SU-DHL-6 (cell line): Measurements from ENCODE around the gene CHCHD3.

ENCODE experiments used
- H2AFZ ChIP-seq: fragments of 200-600 bp; sonication (generic); 2 replicates; pipeline ENCODE4 v1.6.1; 2014; ENCODE audit warnings: low read depth, mild to moderate bottlenecking, moderate library complexity, mixed read lengths, antibody characterized with exemption, low read length; ENCODE audit not compliant: severe bottlenecking
- H3F3A ChIP-seq: fragments of 200-600 bp; shearing (Covaris generic); 2 replicates; pipeline ENCODE4 v1.6.0; 2016; ENCODE audit warnings: antibody characterized with exemption, mild to moderate bottlenecking; ENCODE audit not compliant: insufficient read depth
- H3K27ac ChIP-seq: fragments of 200-600 bp; sonication (generic); 2 replicates; pipeline ENCODE4 v1.5.1; 2016; ENCODE audit warnings: low read depth, mild to moderate bottlenecking, low read length, moderate library complexity, mixed read lengths
- H3K27me3 ChIP-seq: fragments of 200-600 bp; sonication (generic), shearing (Covaris generic); 2 replicates; pipeline ENCODE4 v1.6.0; 2014; ENCODE audit warnings: mild to moderate bottlenecking, low read length
- H3K36me3 ChIP-seq: fragments of 200-600 bp; sonication (generic); 2 replicates; pipeline ENCODE4 v1.6.1; 2014; ENCODE audit warnings: mild to moderate bottlenecking, low read length, mixed read lengths
- H3K4me2 ChIP-seq: fragments of 300-600, 200-600 bp; shearing (Covaris generic), sonication (generic); 2 replicates; pipeline ENCODE4 v1.6.0; 2014; ENCODE audit warnings: low read length, low read depth, mild to moderate bottlenecking; ENCODE audit not compliant: poor library complexity, severe bottlenecking
- H3K4me3 ChIP-seq: fragments of 200-600 bp; sonication (generic); 2 replicates; pipeline ENCODE4 v1.5.1; 2014; ENCODE audit warnings: antibody characterized with exemption, low read length, mild to moderate bottlenecking, mixed read lengths; ENCODE audit not compliant: insufficient read depth, poor library complexity, severe bottlenecking
- H3K79me2 ChIP-seq: fragments of 200-600 bp; sonication (generic); 2 replicates; pipeline ENCODE4 v1.6.1; 2014; ENCODE audit warnings: mild to moderate bottlenecking, low read length, moderate library complexity; ENCODE audit not compliant: insufficient read depth
- H3K9ac ChIP-seq: fragments of 200-600 bp; sonication (generic); 2 replicates; pipeline ENCODE4 v1.7.0; 2014; ENCODE audit warnings: mild to moderate bottlenecking, low read length
- H3K9me2 ChIP-seq: fragments of 200-600 bp; sonication (generic); replicated peaks from 2 replicates; pipeline ENCODE4 v1.6.1; 2014; ENCODE audit warnings: low read length; ENCODE audit not compliant: insufficient read depth
- H3K9me3 ChIP-seq: fragments of 200-600 bp; sonication (generic); 2 replicates; pipeline ENCODE4 v1.6.1; 2014; ENCODE audit warnings: low read length, mixed read lengths; ENCODE audit not compliant: insufficient read depth
- H4K20me1 ChIP-seq: fragments of 200-600 bp; sonication (generic); 2 replicates; pipeline ENCODE4 v1.6.1; 2014; ENCODE audit warnings: low read depth, mild to moderate bottlenecking, antibody characterized with exemption, low read length, moderate library complexity, mixed read lengths
- EZH2phosphoT487 ChIP-seq: fragments of 200-600 bp; sonication (generic), shearing (Covaris generic); conservative IDR thresholded peaks from 2 replicates; pipeline ENCODE4 v1.6.1; 2018; ENCODE audit warnings: mild to moderate bottlenecking, antibody characterized with exemption, low read length, moderate library complexity, mixed read lengths
- TF ChIP-seq, protein P1 (sequence below): fragments of 200-600 bp; sonication (generic); IDR thresholded peaks from one replicate; pipeline ENCODE4 v1.5.1; 2017; ENCODE audit warnings: antibody characterized with exemption, mild to moderate bottlenecking, low read length, moderate library complexity; ENCODE audit not compliant: insufficient read depth, poor library complexity, severe bottlenecking

Gene CHCHD3

DNA sequence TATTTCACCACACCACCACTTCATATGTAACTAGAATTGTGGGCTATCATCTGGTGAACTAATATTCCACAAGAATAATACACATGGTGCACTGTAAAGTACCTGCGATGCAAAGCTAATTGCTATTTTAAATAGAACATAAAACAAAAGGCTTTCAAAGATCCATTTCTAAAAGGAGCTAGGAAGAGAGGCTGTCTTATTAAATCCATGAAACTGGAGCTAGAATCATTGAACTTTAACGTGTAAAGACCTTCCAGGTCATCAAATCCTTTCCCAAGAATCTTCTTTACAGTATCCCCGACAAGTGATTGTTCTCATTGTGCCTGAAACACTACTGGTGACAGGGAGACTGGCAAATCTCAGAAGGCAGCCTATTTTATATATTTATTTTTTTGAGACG lies 224.9 kb downstream of the CHCHD3 start:
- H3K4me2 ChIP-seq, result no peak overlapping the region
- no peaks in the 10 kb centered on the region for H3K79me2 ChIP-seq
- H3K36me3 ChIP-seq, result no peaks in the 10 kb centered on the region
- H3K4me3 ChIP-seq, result no peak overlapping the region
- no peaks in the 10 kb centered on the region for H3K27me3 ChIP-seq
- no peak overlapping the region for H3K27ac ChIP-seq
- H3F3A ChIP-seq, result no peaks in the 10 kb centered on the region
- no peaks in the 10 kb centered on the region for H4K20me1 ChIP-seq
- no peaks in the 10 kb centered on the region for H3K9me3 ChIP-seq
- no peak overlapping the region for H2AFZ ChIP-seq
- no peaks in the 10 kb centered on the region for H3K9me2 ChIP-seq
- TF ChIP-seq, protein P1, sequence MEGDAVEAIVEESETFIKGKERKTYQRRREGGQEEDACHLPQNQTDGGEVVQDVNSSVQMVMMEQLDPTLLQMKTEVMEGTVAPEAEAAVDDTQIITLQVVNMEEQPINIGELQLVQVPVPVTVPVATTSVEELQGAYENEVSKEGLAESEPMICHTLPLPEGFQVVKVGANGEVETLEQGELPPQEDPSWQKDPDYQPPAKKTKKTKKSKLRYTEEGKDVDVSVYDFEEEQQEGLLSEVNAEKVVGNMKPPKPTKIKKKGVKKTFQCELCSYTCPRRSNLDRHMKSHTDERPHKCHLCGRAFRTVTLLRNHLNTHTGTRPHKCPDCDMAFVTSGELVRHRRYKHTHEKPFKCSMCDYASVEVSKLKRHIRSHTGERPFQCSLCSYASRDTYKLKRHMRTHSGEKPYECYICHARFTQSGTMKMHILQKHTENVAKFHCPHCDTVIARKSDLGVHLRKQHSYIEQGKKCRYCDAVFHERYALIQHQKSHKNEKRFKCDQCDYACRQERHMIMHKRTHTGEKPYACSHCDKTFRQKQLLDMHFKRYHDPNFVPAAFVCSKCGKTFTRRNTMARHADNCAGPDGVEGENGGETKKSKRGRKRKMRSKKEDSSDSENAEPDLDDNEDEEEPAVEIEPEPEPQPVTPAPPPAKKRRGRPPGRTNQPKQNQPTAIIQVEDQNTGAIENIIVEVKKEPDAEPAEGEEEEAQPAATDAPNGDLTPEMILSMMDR, result no peak
- TF ChIP-seq EZH2phosphoT487, result no peak
- no peak overlapping the region for H3K9ac ChIP-seq

DNA sequence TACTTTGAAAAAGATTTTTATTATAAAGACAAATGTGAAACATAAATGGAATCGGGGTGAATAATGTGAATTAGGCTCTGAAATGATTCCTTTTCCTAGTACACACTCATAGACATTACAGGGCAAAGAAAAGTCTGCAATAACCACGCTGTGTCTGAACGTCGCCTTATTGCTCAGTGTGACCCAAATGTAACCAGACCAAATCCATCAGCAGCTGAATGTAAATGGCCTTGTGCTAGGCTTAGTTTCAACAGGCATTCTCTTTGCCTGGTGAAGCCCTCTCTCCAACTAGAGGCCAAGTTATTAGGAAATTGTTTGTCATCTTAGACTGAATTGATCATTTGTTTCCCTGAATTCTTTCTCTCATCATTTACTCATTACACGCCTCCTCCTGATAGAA lies 225.5 kb downstream of the CHCHD3 start:
- H3K9ac ChIP-seq, result no peak overlapping the region

DNA sequence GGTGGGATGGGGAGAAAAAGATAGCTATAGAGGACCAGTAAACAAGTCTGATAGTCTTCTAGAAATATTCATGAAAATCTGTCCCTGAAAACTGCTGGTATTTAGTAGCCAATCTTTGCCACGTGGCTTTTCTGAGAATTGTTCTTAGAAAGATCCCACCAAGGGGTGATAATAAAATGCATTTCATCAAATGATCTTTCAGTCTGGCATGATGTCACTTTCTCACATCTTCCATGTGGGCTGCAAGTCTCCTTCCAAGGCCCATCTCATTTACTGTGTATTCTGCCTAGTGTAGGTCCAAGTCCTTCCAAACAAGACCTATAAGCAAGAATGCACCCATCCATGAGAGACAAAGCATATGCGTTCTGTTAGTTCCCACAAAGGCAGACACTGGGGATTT lies 226.0 kb downstream of the CHCHD3 start:
- Histone ChIP-seq H2AFZ (no peak overlapping the region), H3K9me3 (no peaks in the 10 kb centered on the region), H3K4me3 (no peak overlapping the region), H3K9me2 (no peaks in the 10 kb centered on the region), H3K36me3 (no peaks in the 10 kb centered on the region), H4K20me1 (no peaks in the 10 kb centered on the region), H3K27ac (no peak overlapping the region), H3K4me2 (no peak overlapping the region), H3K27me3 (no peaks in the 10 kb centered on the region), H3K9ac (no peak overlapping the region), H3K79me2 (no peaks in the 10 kb centered on the region), H3F3A (no peaks in the 10 kb centered on the region)
- TF ChIP-seq, protein P1, result no peak
- TF ChIP-seq EZH2phosphoT487, result no peak

More for the DNA sequence above, 225.5 kb downstream of the CHCHD3 start:
- no peaks in the 10 kb centered on the region for H3K79me2 ChIP-seq
- H3K4me3 ChIP-seq, result no peak overlapping the region
- no peaks in the 10 kb centered on the region for H4K20me1 ChIP-seq
- TF ChIP-seq, protein P1, result no peak
- TF ChIP-seq EZH2phosphoT487, result no peak
- no peaks in the 10 kb centered on the region for H3K27me3 ChIP-seq
- no peaks in the 10 kb centered on the region for H3F3A ChIP-seq
- H3K36me3 ChIP-seq, result no peaks in the 10 kb centered on the region
- H2AFZ ChIP-seq, result no peak overlapping the region
- no peak overlapping the region for H3K27ac ChIP-seq
- no peak overlapping the region for H3K4me2 ChIP-seq
- no peaks in the 10 kb centered on the region for H3K9me3 ChIP-seq
- H3K9me2 ChIP-seq, result no peaks in the 10 kb centered on the region

DNA sequence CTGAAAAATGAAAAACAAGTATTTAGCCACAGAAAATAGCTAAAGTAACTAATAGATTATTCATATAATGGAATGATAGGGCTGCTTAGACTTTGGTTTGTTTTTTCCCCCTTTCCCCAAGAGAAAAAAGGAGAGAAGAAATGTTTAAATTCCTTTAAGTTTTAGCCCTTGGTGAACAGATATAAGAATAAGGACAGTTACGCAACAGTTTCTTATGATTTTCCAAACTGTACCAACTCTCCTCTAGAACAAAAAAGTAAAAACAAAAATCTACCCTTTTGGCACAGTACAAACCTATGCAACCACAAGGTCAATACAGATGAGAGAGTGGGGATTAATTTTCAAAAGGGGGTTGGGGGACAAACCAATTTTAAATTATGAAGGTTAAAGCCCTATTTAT lies 227.7 kb downstream of the CHCHD3 start:
- Histone ChIP-seq H2AFZ (no peak overlapping the region), H3F3A (no peaks in the 10 kb centered on the region), H4K20me1 (no peaks in the 10 kb centered on the region), H3K79me2 (no peaks in the 10 kb centered on the region), H3K9me3 (no peaks in the 10 kb centered on the region), H3K36me3 (no peaks in the 10 kb centered on the region), H3K4me3 (no peak overlapping the region), H3K9ac (no peak overlapping the region), H3K27me3 (no peaks in the 10 kb centered on the region), H3K27ac (no peak overlapping the region), H3K4me2 (no peak overlapping the region), H3K9me2 (no peaks in the 10 kb centered on the region)
- TF ChIP-seq, protein P1, result no peak
- no peak for TF ChIP-seq EZH2phosphoT487
